Panc1 (cell line): Measurements from ENCODE around the gene ANKRD55.

ENCODE experiments used
- POLR2AphosphoS5 ChIP-seq: IDR thresholded peaks from 2 replicates; pipeline ENCODE4 v1.6.1; 2012; ENCODE audit warnings: mild to moderate bottlenecking, low read depth, low read length, moderate library complexity
- SIN3A ChIP-seq: IDR thresholded peaks from 2 replicates; pipeline ENCODE4 v1.6.1; 2012; ENCODE audit warnings: low read depth, mild to moderate bottlenecking, low read length, moderate library complexity, borderline replicate concordance; ENCODE audit not compliant: insufficient read depth
- TF ChIP-seq, protein P1 (sequence below): fragments of 450-650 bp; IDR thresholded peaks from 2 replicates; pipeline ENCODE4 v1.5.1; 2017; ENCODE audit warnings: mild to moderate bottlenecking

- no peak for TF ChIP-seq SIN3A
- TF ChIP-seq, protein P1, sequence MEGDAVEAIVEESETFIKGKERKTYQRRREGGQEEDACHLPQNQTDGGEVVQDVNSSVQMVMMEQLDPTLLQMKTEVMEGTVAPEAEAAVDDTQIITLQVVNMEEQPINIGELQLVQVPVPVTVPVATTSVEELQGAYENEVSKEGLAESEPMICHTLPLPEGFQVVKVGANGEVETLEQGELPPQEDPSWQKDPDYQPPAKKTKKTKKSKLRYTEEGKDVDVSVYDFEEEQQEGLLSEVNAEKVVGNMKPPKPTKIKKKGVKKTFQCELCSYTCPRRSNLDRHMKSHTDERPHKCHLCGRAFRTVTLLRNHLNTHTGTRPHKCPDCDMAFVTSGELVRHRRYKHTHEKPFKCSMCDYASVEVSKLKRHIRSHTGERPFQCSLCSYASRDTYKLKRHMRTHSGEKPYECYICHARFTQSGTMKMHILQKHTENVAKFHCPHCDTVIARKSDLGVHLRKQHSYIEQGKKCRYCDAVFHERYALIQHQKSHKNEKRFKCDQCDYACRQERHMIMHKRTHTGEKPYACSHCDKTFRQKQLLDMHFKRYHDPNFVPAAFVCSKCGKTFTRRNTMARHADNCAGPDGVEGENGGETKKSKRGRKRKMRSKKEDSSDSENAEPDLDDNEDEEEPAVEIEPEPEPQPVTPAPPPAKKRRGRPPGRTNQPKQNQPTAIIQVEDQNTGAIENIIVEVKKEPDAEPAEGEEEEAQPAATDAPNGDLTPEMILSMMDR, result no peak
- no peak for TF ChIP-seq POLR2AphosphoS5
Observed at GRCh38 chr5:56088967-56089829, 143.9 kb downstream of the ANKRD55 start.
